NCI-H526 treated with DMSO at 0.1 percent for 48 hours (cell line): Measurements from ENCODE around the gene HPGD.

Experiments used
- DNase-seq: peaks from one replicate; lab custom pipeline; 2025; lab: John Stamatoyannopoulos, UW

Gene HPGD

DNA sequence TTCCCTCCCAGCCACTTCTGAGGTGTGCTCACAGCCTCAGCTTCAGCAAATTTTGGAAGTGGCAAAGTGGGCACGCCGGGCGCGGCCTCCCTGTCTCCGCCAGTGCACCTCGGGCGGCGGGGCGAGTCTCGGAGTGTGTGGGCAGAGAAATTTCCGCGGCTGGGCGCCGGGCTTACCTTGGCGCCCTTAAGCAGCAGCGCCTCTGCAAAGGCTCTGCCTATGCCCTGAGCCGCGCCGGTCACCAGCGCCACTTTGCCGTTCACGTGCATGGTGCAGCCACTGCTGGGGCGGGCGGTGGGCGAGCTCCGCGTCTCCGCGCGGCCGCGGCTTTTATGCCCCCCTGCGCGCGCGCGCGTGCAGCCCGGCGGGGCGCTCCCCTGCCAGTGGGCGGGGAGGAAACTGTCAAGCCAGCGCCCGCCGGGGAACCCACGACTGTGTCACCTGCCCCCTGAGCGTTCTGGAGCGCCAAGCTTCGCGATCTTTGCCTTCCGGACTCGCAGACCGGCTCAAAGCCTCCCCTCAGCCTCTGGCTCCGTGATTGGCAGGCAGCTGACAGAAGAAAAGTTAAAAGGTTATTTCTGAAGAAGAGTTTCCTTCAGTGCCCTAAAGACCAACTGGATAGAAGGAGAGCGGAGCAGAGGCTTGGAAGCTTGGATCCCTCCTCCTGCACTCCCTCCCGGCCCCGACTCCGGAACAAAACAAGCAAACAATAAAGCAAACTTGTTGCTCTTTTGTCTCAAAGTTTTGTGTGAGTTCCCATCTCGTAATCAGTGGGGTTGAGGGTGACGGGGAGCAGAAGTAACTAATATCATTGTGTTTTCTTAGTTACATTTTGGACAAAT is at the start of gene HPGD:
TSS of gene HPGD (minus strand) at position 306 of the 842 bp plus-strand sequence. CDS start at position 269, 37 bp downstream.
- DNase-seq: peak; percentile 45

DNA sequence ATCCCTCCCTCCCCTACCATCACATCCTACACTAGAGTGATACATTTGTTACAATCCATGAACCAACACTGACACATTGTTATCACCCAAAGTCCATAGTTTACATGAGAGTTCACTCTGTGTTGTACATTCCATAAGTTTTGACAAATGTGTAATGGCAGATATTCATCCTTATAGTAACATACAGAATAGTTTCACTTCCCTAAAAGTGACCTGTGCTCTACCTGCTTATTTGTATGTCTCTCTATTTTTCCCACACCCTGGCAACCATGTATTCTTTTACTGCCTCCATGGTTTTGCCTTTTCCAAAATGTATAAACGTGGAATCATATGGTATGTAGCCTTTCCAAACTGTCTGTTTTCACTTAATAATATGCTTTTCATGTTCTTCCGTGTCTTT is 42.2 kb upstream of the HPGD start:
- DNase-seq: no peak

DNA sequence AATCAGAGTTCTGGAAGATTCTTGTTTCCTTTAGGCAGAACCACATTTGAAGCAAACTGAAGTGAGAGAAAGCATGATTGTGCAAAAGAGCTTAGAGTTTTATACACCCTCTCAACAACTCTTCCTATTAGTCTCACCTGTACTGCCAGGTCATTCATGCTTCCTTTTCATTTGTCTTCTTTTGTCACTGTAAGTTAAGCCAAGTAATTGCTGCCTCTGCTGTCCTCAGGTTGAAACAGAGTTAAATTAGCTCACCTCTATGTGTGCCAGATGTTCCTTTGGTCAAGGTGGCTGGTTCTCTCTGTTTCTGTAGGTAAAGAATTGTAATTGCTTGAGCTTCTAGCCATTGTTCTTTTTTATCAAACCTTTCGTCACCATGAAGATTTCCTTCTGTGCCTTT is 41.1 kb upstream of the HPGD start:
- no peak for DNase-seq

DNA sequence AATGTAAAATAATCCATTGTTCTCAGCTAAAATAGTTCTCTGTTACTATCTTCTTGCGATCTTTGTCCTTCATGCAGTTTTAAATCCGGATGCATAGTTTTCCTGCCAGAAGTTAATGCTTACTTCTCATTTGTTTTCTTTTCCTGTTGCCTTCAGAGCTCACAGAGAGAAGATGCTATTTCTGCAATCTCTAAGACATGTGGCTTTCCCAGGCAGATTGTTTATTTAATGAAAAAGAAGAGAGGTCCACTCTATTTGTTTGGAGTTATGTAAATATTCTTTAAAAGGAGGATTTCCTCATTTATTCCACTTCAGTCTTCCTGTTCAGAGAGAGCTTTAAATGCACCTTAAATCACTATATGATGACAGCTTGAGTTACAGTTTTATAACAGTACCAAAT is 39.3 kb upstream of the HPGD start:
- no peak for DNase-seq

DNA sequence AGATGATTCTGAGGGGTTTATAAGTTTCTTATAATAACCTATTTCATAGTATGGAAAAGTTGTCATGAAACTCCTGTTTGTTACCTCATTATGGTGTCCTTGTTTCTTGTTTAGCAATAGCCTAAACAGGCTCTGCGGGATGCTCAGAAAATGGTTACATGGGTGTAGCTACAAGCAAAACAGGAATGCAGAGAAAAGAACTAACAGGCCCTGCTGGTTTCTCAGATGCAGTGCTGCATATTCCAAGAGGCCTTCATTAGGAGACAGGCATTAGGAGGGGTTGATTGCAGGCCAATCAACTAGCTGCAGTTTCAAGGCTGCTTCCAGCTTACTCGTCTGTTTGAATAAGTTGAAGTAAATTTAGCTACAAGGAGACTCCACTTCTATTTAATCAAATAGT is 37.6 kb upstream of the HPGD start:
- DNase-seq: no peak

DNA sequence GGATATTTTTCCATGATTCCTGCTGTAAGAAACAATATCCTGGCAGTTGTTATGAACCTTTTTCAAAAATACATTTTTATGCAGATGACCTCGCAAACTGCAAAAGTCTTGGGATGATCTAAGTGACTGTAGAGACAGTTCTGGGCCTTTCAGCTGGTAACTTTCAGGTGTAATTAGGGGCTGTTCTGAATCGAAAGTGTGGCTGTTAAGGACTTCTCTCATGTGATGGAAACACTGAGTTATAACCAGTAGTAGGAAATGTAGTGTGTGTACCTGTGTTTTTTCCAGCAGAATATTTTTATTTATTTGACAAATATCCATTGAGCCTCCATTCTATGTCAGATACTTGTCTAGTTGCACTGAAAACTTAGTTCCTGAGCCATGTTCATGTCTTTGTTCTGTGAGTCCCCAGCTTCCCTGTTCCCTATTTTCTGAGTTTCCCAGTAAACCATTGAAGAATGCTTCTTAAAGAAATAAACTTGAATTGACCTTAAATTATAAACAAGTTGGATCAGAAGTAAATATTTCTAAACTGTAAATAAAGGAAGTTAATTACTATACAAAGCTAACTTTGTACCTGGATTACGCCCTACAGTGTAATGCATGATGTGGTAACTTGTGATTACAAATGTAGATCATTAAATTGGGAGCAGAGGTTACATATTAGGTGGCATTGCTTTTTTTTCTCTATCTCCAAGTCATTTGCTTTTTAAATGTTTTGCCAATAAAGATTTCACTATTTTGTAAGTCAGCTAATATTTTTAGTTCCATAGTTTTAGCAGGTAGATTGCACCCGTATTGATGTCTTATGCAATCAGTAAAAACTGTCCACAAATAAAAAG is 33.7 kb upstream of the HPGD start:
- DNase-seq: no peak

DNA sequence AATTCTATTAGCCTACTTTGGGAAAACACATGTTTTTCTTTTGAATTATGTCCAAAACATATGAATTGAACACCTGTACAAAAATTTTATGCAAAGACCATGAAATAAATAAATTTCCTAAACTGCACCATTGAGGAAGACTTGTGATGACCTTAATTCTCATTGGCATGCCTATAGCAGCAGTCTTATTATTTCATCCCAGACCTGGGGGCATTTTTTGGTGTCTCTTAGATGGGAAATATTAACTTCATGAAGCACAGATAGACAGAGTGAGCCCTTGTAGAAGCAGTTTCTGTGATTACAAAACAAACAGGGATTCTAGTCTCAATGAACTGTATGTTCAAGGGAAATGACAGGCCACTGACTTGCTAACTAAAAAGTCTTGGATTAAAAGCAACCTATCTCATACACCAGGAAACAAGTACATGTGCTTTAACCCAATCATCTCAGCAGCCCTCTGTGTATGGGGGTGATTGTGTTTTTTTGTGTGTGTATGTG is 32.0 kb upstream of the HPGD start:
- no peak for DNase-seq

DNA sequence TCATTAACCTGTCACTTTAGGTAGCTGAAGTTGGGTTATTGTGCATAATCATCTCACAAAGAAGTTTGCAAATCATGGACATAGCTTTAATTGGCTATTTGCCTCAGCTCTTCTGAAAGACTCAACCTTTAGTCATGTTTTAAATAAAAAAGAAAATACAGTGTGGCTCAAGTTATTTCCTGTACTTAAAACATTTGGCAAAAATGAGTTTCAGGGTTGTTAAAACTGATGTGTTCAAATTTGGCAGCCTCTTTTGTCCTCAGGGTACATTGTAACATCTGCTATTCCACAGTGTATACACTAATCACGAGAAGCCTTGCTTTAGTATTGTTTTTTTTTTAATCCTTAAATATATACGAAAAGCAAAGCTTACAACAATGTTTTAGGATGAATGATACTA is 31.5 kb upstream of the HPGD start:
- no peak for DNase-seq

DNA sequence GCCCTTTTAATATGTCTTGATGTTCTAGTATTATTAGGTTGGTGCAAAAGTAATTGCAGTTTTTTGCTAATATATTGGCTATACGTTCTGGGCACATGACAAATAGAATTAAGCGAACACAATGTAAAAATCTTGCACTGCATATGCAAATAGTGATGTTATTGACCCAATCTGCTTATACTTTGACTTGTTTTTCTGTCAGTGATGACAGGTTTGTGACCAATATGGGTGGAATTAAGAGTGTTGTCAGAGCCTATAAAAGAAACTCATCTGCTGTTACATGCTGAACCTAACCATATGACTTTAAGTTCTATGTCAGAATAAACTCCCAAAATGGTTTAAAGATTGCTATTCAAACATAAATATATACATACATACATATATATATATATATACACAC is 30.7 kb upstream of the HPGD start:
- no peak for DNase-seq

DNA sequence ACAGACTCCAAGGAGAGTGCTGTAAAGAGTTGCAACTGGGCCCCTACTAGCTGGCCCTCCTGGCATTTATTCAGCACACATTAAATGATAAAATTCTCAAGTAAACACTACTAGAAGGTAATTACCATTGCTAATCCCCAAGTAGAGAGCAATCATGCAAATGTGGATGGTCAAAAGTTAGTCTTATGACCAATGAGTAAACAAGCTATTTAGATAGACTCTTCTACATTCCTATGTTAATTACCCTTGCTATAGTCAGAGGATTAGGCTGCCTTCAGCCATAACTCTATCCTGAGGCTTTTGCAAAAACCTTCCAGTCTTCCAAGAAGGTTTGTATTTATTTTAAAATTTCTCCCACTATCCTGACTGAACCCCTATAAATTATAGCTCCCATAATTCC is 28.3 kb upstream of the HPGD start:
- peak; percentile 69 for DNase-seq

DNA sequence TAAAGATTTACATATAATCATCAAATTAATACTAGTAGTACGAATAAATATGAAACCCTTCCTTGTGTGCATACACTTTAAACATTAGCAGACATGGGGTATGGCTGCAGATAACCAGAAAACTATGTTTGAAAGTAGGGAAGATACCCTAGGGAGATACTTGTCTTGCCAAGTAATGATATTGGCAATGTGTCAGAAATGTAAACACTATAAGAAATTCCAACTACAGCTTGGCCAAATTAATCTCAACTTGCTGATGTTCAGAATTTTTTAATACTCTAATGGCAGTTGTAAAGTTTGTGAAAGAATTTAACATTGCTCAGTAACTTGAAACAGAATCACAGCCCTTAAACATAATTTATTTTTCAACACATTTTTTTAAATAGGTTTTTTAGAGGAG is 27.4 kb upstream of the HPGD start:
- no peak for DNase-seq

DNA sequence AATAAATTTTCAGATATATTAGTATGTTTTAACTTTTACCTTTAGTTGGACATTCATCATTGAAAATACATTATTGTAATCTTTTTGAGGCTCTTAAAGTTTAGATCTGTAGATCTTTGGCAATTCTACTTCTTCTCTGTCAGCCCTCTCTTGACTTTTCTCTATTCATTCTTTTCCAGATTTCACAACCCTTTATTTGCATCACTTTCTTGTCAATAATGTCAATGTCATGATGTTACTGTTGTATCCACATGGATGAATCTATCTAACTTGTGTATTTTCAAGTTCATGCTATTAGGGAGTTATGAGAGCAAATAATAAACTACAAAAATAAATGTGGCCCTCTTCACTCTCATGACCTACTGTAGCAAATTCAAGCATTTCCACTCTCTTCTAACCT is 23.0 kb upstream of the HPGD start:
- no peak for DNase-seq

DNA sequence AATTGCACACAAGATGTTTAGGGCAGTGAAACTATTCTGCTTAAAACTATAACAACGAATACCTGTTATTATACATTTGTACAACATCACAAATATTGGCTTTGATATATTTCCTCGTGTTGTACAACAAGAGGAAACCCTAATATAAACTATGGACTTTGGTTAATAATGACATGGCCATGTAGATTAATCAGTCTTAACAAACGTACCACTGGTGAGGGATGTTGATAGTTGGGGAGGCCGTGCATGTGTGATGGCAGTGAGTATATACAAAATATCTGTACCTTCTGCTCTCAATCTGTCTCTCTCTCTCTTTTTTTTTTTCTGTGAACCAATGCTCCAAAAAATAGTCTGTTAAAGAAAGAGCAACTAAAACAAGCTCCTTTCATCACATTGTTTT is 22.2 kb upstream of the HPGD start:
- DNase-seq: no peak

DNA sequence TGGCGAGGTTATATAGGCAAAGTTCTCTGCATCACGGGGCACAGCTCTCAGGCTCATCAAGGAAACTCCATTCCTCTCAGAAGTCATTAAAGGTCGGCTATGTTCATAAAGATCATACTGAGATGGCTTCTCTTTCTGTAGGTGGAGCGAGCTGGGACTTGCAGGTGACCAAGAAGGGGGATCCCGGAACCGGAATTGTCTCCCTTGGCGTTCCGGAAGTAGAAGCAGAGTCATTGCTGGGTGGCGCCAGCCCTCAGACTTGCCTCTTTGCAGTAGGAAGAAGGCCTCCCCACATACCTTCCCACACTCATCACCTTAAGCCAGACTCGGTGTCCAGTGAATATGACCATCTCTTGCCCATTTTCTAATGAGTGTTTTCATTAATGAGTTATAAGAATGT is 17.9 kb upstream of the HPGD start:
- DNase-seq: no peak

DNA sequence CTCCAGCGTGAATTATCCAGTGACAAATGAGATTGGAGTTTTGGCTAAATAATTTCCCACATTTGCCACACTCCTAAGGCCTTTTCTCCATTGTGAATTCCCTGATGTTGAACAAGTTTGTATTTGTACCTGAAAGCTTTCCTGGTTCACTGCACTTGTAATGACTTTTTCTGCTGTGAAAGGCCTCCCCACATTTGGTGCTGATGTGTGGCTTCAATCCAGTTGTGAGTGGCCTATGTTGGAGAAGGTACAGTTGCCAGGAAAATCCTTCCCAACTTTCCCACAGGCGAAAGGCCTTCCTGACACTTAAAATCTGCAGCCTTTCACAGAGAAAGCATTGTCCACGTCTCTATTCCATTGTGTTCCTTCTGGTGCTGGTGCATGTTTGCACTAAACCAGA is 17.3 kb upstream of the HPGD start:
- no peak for DNase-seq

DNA sequence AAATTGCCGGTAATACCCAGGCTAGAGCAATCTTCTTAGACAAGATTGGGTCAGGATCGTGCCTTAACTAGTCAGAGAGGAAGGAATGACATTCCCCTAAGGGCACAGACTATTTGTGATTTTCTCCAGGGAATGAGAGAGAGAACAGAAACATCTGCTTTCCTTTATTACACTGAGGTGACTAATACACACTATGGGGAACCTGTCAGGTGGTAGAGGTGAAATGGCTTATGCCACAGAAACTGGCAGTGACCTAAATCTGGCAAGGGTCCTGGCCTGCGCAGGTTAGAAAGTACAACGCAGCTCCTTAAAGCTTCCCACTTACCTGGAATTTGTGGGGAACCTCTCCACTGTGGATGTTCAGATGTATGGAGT is 16.6 kb upstream of the HPGD start:
- no peak for DNase-seq

DNA sequence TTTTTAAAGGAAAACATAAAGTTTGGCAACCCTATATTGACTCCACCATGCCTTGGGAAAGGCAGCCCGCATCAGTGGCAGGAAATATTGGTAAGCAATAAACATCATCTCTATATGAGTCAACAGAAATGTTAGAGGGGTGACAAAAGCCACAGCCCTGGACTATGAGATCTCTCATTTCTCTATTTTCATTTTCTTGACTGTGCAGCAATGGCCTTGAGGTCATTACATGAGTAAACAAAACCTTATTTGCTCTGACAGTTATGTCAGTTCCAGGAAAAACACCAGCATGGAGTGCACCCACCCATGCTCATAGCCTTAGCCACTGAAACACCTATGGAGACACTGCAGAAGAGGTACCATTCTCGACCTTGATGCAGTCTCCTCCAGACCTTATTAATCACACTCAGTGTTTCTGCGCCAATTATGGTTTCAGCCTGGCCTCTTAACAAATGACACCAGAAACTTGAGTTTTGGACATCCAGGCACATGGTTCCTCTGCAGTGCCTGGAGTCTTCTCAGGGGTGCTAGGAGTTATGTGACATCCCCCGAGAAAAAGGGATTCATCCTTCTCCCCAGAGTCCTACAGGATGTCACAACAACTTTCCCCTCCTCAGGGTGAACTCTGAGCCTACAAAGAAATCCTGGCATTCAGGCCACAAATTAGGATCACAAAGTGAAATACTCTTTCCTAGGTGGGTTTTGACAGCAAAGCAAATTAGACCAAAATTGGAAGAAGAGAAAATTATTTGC is 16.0 kb upstream of the HPGD start:
- no peak for DNase-seq

DNA sequence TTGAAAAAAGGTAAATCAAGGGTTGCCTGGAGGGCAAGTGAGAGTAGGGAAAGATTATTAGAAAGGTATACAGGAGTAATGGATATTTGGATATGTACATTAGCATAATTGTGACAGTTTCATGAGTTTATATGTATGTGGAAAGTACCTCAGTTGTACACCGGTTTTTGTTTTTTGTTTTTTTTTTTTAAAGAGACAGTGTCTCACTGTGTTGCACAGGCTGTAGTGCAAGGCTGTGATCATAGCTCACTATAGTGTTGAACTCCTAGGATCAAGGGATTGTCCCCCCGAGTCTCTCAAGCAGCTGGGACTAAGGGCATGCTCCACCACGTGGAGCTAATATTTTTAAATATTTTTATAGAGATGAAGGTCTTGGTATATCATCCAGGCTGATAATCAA is 15.3 kb upstream of the HPGD start:
- no peak for DNase-seq

DNA sequence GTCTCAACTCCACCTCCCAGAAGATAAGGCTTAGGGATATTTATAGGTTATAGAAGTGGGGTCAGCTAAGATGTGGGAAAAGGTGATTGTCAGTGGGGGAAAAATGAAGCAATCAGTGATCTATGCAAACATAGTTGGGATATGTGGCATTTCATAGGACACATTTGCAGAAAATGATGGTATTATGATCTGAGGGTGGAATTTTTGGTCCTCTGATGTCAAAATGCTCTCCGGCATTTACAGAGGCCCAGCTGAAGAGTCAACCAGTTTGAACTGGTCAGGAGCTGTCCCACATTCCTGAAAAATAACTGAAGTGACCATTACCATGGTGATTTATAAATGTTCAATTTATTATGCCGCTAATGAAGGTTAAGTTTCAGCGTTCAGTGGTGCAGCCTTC is 12.2 kb upstream of the HPGD start:
- DNase-seq: no peak

DNA sequence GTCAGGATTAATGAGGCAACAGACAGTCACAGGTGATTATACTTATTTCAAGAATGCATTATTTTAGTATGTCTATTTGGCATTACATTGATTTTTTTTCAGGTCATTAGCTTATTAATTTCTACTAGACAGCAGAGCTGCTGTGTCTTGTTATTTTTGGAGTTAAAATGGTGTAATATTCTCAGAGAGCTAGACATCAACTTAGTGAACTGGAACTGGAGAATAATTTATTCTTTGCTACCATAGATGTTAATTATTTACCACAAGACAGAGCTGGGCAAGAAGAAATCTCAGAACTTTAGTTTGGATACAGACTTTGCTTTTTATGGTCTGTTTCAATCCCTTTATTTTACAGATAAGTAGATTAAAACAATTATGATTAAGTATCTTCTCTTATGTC is 10.2 kb upstream of the HPGD start:
- no peak for DNase-seq

DNA sequence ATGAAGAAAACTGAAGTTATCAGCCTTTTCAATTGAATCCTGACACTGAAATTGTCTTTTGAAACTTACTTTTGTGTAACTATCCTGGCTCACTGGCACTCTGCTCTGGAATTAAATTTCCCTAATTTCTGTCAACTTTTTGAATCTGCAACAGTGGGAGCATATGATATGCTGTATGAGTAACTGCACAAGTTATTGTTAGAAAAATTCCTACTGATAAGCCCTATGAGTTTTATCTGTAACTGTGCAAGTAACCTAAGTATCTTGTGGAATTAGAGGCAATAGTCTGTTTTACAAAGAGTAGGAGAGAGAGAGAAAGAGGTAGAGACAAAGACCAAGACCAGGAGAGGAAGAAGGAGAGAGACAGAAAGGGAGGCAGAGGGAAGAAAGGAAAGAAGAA is 9.2 kb upstream of the HPGD start:
- no peak for DNase-seq

DNA sequence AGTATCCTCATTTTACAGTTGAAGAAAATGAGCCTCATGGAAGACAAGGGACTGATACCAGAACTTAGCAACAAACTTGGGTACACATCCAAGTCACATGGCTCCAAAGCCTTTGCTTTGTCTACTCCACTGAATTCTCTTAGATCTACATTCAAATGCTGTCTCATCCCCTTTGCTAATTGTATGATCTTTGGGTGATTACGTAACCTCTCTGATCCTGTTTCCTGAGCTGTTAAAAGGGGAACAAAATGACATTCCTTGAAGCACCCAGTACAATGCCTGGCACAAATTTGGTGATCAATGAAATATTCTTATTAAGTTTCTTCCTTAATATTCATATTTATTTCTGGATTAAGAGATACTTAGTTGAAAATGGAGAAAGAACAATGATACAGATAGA is 5.9 kb upstream of the HPGD start:
- no peak for DNase-seq

DNA sequence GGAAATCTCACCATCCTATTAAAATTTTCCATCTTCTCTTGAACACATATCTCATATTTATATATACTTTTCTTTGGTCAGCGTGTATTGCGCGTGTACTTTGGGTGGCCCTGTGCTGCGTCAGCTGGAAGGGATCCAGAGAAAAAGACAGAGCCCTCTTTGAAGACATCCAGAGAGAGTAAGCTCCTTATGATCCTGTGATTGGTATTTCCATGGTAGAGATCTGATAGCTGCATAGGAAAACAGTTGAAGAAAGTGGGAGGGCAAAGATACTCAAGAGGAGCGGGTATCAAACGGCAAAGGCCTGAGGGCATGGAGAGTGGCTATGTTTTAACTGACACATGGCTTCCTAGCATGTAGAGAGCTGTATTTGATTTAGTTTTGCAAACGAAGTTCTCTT is 4.4 kb upstream of the HPGD start:
- DNase-seq: no peak
